GM19099 (cell line): ENCODE results near the gene CASK.

Experiments
- POLR2A ChIP-seq: IDR thresholded peaks from 3 replicates; pipeline ENCODE4 v1.6.1; 2011; ENCODE audit warnings: low read depth; ENCODE audit not compliant: insufficient read length; ENCODE audit errors: extremely low read depth

The CASK gene

GRCh38 chrX:41671082-41671481, 252.3 kb downstream of the CASK start:
- no peak for TF ChIP-seq POLR2A

- no peak for TF ChIP-seq POLR2A
Measured at GRCh38 chrX:41670112-41670511, 253.2 kb downstream of the CASK start.

- no peak for TF ChIP-seq POLR2A
Measured at GRCh38 chrX:41667631-41668030, 255.7 kb downstream of the CASK start.

GRCh38 chrX:41666251-41666650, 257.1 kb downstream of the CASK start:
- TF ChIP-seq POLR2A = no peak

- no peak for TF ChIP-seq POLR2A
Measured at GRCh38 chrX:41665686-41666085, 257.7 kb downstream of the CASK start.

GRCh38 chrX:41664908-41665307, 258.4 kb downstream of the CASK start:
- no peak for TF ChIP-seq POLR2A

- TF ChIP-seq POLR2A = no peak
Measured at GRCh38 chrX:41664375-41664901, 258.9 kb downstream of the CASK start.

- no peak for TF ChIP-seq POLR2A
Measured at GRCh38 chrX:41661366-41662095, 261.8 kb downstream of the CASK start.

- no peak for TF ChIP-seq POLR2A
Measured at GRCh38 chrX:41655631-41656030, 267.7 kb downstream of the CASK start.

- no peak for TF ChIP-seq POLR2A
Measured at GRCh38 chrX:41655101-41655500, 268.3 kb downstream of the CASK start.

GRCh38 chrX:41653125-41653524, 270.2 kb downstream of the CASK start:
- TF ChIP-seq POLR2A = no peak

GRCh38 chrX:41634284-41634683, 289.1 kb downstream of the CASK start:
- TF ChIP-seq POLR2A = no peak

GRCh38 chrX:41630091-41630490, 293.3 kb downstream of the CASK start:
- TF ChIP-seq POLR2A = no peak

GRCh38 chrX:41629539-41629938, 293.8 kb downstream of the CASK start:
- TF ChIP-seq POLR2A = no peak

- TF ChIP-seq POLR2A = no peak
Measured at GRCh38 chrX:41621222-41621723, 302.1 kb downstream of the CASK start.

- TF ChIP-seq POLR2A = no peak
Measured at GRCh38 chrX:41619221-41619620, 304.1 kb downstream of the CASK start.
